Neutrophil (primary cell): ENCODE measurements around the gene TTC7B.

Experiments used
- H3K27ac ChIP-seq: fragments of 200-600 bp; sonication (generic); 2 replicates; pipeline ENCODE4 v1.5.1; 2016; ENCODE audit warnings: mild to moderate bottlenecking, moderate library complexity
- H3K27me3 ChIP-seq: fragments of 200-600 bp; sonication (generic); 2 replicates; pipeline ENCODE4 v1.6.0; 2016; ENCODE audit warnings: mild to moderate bottlenecking
- H3K36me3 ChIP-seq: fragments of 200-600 bp; sonication (generic); 2 replicates; pipeline ENCODE4 v1.5.1; 2017
- H3K4me1 ChIP-seq, 2 experiments: fragments of 200-600 bp in 1 of 2; sonication (generic) in 1 of 2; 1 replicate in 1 of 2; 2 replicates in 1 of 2; pipeline versions ENCODE4 v1.5.1 to v1.6.1; 2013 to 2016; ENCODE audit warnings: low read depth in 1 of 2, low read length in 1 of 2, mild to moderate bottlenecking in 1 of 2, moderate library complexity in 1 of 2; ENCODE audit not compliant: control insufficient read depth in 1 of 2, insufficient read depth in 1 of 2
- H3K4me3 ChIP-seq, 2 experiments: fragments of 200-600 bp in 1 of 2; sonication (generic) in 1 of 2; 1 replicate in 1 of 2; 2 replicates in 1 of 2; pipeline ENCODE4 v1.5.1; 2013 to 2016; ENCODE audit warnings: low read depth in 1 of 2, low read length in 1 of 2, mild to moderate bottlenecking in 1 of 2, moderate library complexity in 1 of 2
- H3K9me3 ChIP-seq: fragments of 200-600 bp; sonication (generic); 2 replicates; pipeline ENCODE4 v1.5.1; 2016
- TF ChIP-seq, protein P1 (sequence below): fragments of 200-600 bp; sonication (generic); IDR thresholded peaks from 2 replicates; pipeline ENCODE4 v1.5.1; 2016; ENCODE audit warnings: antibody characterized with exemption

Gene TTC7B

DNA sequence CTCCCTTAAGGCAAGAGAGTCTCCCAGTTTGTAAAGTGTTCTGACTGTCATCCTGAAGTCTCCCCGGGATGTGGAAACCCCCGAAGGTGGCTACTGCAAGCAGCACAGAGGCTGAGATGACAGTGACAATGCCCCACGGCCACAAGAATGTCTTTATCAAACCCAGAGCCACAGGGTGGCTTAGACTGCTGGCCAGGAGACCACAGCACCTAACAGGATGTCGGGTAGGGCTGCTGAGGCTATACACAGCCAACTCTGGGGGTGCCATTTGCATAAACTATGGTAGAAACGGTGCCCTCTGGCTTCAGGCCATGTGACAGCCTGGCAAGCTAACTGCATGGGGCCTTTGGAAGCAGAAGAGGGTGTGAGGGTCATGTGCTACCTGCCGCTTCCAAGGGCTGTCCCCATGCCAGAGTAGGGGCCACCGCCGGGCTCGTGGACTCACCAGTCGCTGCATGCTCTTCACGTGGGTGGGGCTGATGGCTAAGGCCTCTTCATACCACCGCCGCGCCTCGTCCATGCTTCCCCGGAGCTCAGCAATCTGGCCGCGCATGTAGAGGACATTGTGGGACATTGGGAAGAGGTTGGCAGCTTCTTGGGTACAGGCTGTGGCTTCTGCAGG is 238.5 kb downstream of the TTC7B start:
- H3K36me3 ChIP-seq, result peaks cover 81% of the 10 kb centered on the region
- H3K9me3 ChIP-seq, result no peaks in the 10 kb centered on the region
- TF ChIP-seq, protein P1, sequence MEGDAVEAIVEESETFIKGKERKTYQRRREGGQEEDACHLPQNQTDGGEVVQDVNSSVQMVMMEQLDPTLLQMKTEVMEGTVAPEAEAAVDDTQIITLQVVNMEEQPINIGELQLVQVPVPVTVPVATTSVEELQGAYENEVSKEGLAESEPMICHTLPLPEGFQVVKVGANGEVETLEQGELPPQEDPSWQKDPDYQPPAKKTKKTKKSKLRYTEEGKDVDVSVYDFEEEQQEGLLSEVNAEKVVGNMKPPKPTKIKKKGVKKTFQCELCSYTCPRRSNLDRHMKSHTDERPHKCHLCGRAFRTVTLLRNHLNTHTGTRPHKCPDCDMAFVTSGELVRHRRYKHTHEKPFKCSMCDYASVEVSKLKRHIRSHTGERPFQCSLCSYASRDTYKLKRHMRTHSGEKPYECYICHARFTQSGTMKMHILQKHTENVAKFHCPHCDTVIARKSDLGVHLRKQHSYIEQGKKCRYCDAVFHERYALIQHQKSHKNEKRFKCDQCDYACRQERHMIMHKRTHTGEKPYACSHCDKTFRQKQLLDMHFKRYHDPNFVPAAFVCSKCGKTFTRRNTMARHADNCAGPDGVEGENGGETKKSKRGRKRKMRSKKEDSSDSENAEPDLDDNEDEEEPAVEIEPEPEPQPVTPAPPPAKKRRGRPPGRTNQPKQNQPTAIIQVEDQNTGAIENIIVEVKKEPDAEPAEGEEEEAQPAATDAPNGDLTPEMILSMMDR, result no peak
- no peaks in the 10 kb centered on the region for H3K4me1 ChIP-seq
- no peaks in the 10 kb centered on the region for H3K27me3 ChIP-seq
- H3K27ac ChIP-seq, result no peak overlapping the region
- H3K4me3 ChIP-seq, result no peak overlapping the region

DNA sequence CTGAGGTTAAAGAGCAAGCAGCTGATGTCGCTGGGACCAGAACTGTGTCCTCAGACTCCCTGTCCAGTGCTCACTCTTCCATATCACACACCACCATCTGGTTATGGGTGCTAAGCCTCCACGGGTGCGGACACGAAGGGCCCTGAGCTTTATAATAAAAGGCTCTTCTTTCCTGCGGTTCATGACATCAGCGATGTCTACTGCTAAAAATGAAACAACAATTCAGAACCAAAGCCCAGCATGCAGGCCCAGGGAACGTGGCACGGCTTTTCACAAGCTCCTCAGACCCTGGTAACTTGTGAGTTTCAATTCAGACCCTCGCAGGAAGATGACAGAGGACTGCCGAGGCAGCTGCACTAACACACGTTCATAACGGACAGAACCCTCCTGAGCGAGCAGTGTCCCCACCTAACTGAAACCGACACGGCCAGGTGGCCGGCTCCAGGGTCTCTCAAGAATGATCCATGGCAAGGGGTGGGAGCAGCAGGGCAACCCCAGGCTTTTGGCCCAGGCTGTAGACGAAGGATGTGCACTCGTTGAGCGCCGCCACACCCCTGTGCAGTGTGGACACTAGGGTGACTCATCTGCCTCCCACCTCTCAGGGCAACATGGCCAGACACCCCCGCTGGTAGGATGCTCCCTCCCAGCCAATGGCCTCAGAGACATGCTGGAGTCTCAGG is 239.1 kb downstream of the TTC7B start:
- no peaks in the 10 kb centered on the region for H3K4me1 ChIP-seq
- no peaks in the 10 kb centered on the region for H3K27me3 ChIP-seq
- H3K36me3 ChIP-seq, result peaks cover 81% of the 10 kb centered on the region
- H3K27ac ChIP-seq, result no peak overlapping the region
- no peak overlapping the region for H3K4me3 ChIP-seq
- H3K9me3 ChIP-seq, result no peaks in the 10 kb centered on the region
- TF ChIP-seq, protein P1, result no peak

DNA sequence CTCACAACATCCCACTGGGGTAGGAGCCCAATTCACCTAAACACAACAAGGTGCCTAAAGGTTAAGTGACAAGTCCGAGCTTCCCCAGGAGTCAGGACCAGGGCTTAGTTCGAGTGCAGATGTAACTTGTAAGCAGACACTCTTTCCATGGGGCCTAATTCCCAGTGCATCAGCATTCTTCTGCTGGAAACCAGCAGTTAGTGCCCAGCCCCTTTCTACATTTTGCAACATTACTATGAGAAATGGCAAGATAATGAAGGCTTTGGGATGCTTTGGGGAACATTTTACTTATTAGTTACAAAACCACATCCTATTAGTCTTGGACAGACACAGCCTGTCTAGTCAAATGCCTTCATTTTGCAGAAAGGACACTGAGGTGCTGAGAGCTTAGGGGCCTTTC is 239.6 kb downstream of the TTC7B start:
- Histone ChIP-seq H3K9me3 (no peaks in the 10 kb centered on the region), H3K4me3 (no peak overlapping the region), H3K36me3 (peaks cover 83% of the 10 kb centered on the region), H3K4me1 (no peaks in the 10 kb centered on the region), H3K27me3 (no peaks in the 10 kb centered on the region), H3K27ac (no peak overlapping the region)
- TF ChIP-seq, protein P1, result no peak

DNA sequence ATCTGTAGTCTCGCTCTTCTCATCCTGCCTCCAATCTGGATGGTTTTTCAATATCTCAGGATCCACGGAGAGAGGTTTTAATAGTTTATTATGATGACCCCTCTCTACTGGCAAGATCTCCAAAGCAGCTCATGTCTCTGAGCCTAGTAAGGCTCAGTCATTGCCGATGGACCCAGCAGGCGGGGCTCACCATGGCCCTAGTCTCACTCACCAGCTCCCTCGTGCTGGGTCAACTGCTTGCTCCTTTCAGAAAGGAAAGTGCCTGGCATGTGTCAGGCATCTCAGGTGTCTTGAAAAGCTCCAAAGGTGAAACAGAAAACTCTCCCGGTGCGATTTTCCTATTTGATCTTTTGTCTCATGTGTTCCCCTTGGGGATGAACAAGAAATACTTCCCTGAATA is 240.4 kb downstream of the TTC7B start:
- Histone ChIP-seq H3K4me3 (no peak overlapping the region), H3K36me3 (peaks cover 83% of the 10 kb centered on the region), H3K27me3 (no peaks in the 10 kb centered on the region), H3K27ac (no peak overlapping the region), H3K4me1 (no peaks in the 10 kb centered on the region), H3K9me3 (no peaks in the 10 kb centered on the region)
- TF ChIP-seq, protein P1, result no peak

GRCh38 chr14:90575336-90575735 is 240.9 kb downstream of the TTC7B start:
- H3K27ac ChIP-seq, result no peak overlapping the region
- H3K27me3 ChIP-seq, result no peaks in the 10 kb centered on the region
- no peak overlapping the region for H3K4me3 ChIP-seq
- H3K9me3 ChIP-seq, result no peaks in the 10 kb centered on the region
- H3K36me3 ChIP-seq, result peaks cover 83% of the 10 kb centered on the region
- TF ChIP-seq, protein P1, result no peak
- no peaks in the 10 kb centered on the region for H3K4me1 ChIP-seq
